OCI-LY7 (cell line): ENCODE results near the gene CFAP107.

ENCODE experiments used
- EZH2phosphoT487 ChIP-seq: fragments of 200-600 bp; sonication (generic); IDR thresholded peaks from 2 replicates; pipeline ENCODE4 v1.6.1; 2018; ENCODE audit warnings: low read depth, borderline replicate concordance, mild to moderate bottlenecking, mixed run types, antibody characterized with exemption, low read length, moderate library complexity, mixed read lengths
- TF ChIP-seq, protein P1 (sequence below): fragments of 200-600 bp; sonication (generic); conservative IDR thresholded peaks from 2 replicates; pipeline ENCODE4 v1.5.1; 2014; ENCODE audit warnings: mild to moderate bottlenecking, antibody characterized with exemption, low read length, moderate library complexity, mixed read lengths

DNA sequence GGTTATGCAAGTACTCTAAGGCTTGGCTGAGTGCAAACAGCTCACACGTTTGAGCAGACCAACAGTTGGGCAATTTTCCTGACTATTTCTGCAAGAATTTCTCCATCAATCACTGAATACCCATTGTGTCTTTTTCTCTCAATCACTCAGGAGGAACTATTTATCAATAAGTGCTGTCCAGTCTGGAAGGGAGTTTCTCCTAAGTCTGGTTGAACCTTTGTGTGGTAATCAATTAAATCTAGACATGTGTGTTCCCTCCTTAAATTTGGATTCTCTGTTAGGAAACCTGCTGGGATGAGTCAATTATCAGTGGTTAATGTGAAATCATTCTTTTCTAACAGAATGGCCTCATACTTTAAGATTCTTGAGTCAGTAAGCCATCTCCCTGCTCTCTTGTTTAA lies 36.9 kb upstream of the CFAP107 start:
- TF ChIP-seq, protein P1, sequence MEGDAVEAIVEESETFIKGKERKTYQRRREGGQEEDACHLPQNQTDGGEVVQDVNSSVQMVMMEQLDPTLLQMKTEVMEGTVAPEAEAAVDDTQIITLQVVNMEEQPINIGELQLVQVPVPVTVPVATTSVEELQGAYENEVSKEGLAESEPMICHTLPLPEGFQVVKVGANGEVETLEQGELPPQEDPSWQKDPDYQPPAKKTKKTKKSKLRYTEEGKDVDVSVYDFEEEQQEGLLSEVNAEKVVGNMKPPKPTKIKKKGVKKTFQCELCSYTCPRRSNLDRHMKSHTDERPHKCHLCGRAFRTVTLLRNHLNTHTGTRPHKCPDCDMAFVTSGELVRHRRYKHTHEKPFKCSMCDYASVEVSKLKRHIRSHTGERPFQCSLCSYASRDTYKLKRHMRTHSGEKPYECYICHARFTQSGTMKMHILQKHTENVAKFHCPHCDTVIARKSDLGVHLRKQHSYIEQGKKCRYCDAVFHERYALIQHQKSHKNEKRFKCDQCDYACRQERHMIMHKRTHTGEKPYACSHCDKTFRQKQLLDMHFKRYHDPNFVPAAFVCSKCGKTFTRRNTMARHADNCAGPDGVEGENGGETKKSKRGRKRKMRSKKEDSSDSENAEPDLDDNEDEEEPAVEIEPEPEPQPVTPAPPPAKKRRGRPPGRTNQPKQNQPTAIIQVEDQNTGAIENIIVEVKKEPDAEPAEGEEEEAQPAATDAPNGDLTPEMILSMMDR = no peak
- no peak for TF ChIP-seq EZH2phosphoT487
